AG04450 (cell line): Measurements from ENCODE around the gene POU3F3. TPM values are rescaled to one million over a fixed set of nuclear protein-coding genes. Genes with fewer than 3 reads are reported as not detected.

Experiments
- CTCF ChIA-PET: fragments of 300-600, 350-600 bp; formaldehyde crosslinking; extraction: SDS; loops from one replicate; lab custom pipeline; 2022; ENCODE audit warnings: antibody characterized with exemption, inconsistent platforms; lab: Charles Lee
- POLR2A ChIA-PET: fragments of 350-600 bp; formaldehyde crosslinking; extraction: SDS; loops from one replicate; lab custom pipeline; 2021; ENCODE audit warnings: antibody characterized with exemption, inconsistent platforms; lab: Yijun Ruan, JAX
- DNase-seq: peaks from one replicate; pipeline ENCODE4 v3.0.0-alpha.2; 2011; ENCODE audit warnings: low read depth, low spot score
- H3K27ac ChIP-seq: one replicate; pipeline ENCODE4 v1.5.1; 2012; ENCODE audit warnings: low read depth, low read length, control low read depth
- H3K27me3 ChIP-seq: one replicate; pipeline ENCODE4 v1.6.0; 2012; ENCODE audit warnings: low read length; ENCODE audit not compliant: control insufficient read depth, insufficient read depth
- H3K4me3 ChIP-seq: 2 replicates; pipeline ENCODE4 v1.5.1; 2011; ENCODE audit warnings: mild to moderate bottlenecking, low read depth, low read length, control low read depth
- H3K9me3 ChIP-seq: 2 replicates; pipeline ENCODE4 v1.5.1; 2012; ENCODE audit warnings: low read length; ENCODE audit not compliant: control insufficient read depth, insufficient read depth
- CTCF ChIP-seq: IDR thresholded peaks from 2 replicates; pipeline ENCODE4 v1.5.1; 2011; ENCODE audit warnings: low read depth, low read length, control low read depth, inconsistent platforms
- polyA minus RNA-seq: library from RNA; depleted of rRNA, polyadenylated mRNA; stranded (reverse); fragments of >200 nt; gene quantifications from 2 replicates; pipeline ENCODE4 v1.2.3, GENCODE V29; 2011; rRNA and poly(A)+ RNA removed
- polyA plus RNA-seq: library from polyadenylated mRNA; depleted of rRNA; stranded (reverse); fragments of >200 nt; gene quantifications from 2 replicates; pipeline ENCODE4 v1.2.3, GENCODE V29; 2011; rRNA removed

POU3F3 gene
- polyA plus RNA-seq (not detected in 2 replicates), polyA minus RNA-seq (not detected in 2 replicates)

- H3K27me3 ChIP-seq, result peaks cover 56% of the 10 kb centered on the region
- ChIA-PET POLR2A (no interaction called here), CTCF (interaction anchor here (0.6 kb wide), 1 partner anchor 9 kb away, joined by 3 read pairs; no protein-coding TSS in a partner anchor)
- no peak within 1 kb of the TSS for H3K27ac ChIP-seq
- H3K4me3 ChIP-seq, result no peak within 1 kb of the TSS
- H3K9me3 ChIP-seq, result peaks cover 11% of the 10 kb centered on the region; the same call in 1 of the 2 replicates
- DNase-seq, result no peak
- no peak for TF ChIP-seq CTCF
Measured at GRCh38 chr2:104853534-104854497, at the start of gene POU3F3. Gene POU3F3, plus strand, starts transcription at chr2:104854115. Its CDS starts 1,396 bp downstream, at chr2:104855511.

GRCh38 chr2:104804148-104804890, 49.6 kb upstream of the POU3F3 start:
- Histone ChIP-seq H3K27me3 (no peaks in the 10 kb centered on the region), H3K4me3 (no peak overlapping the region), H3K27ac (no peak overlapping the region), H3K9me3 (peaks cover 23% of the 10 kb centered on the region)
- no peak for TF ChIP-seq CTCF
- POLR2A ChIA-PET, result no interaction called here
- CTCF ChIA-PET, result no interaction called here
- no peak for DNase-seq

GRCh38 chr2:104812286-104812685, 41.6 kb upstream of the POU3F3 start:
- POLR2A ChIA-PET, result no interaction called here

GRCh38 chr2:104816143-104816542, 37.8 kb upstream of the POU3F3 start:
- no peak overlapping the region for H3K27ac ChIP-seq
- CTCF ChIA-PET, result no interaction called here
- POLR2A ChIA-PET, result no interaction called here
- DNase-seq, result no peak
- peaks cover 13% of the 10 kb centered on the region for H3K9me3 ChIP-seq
- no peaks in the 10 kb centered on the region for H3K27me3 ChIP-seq
- H3K4me3 ChIP-seq, result no peak overlapping the region
- TF ChIP-seq CTCF, result no peak

More at GRCh38 chr2:104812286-104812685, 41.6 kb upstream of the POU3F3 start:
- CTCF ChIA-PET, result no interaction called here
- DNase-seq, result no peak
- peaks cover 9% of the 10 kb centered on the region for H3K9me3 ChIP-seq
- TF ChIP-seq CTCF, result no peak
- H3K27me3 ChIP-seq, result no peaks in the 10 kb centered on the region
- H3K4me3 ChIP-seq, result no peak overlapping the region
- no peak overlapping the region for H3K27ac ChIP-seq
